Fibroblast of pulmonary artery (primary cell): ENCODE data around the gene PDGFB.

Experiments
- DNase-seq: peaks from one replicate; pipeline ENCODE4 v3.0.0-alpha.2; 2010; ENCODE audit warnings: low read depth
- H3K4me3 ChIP-seq: replicated peaks from 2 replicates; pipeline ENCODE4 v1.5.1; 2011; ENCODE audit warnings: low read depth, mild to moderate bottlenecking, control low read depth, low read length, moderate library complexity
- CTCF ChIP-seq: IDR thresholded peaks from 2 replicates; pipeline ENCODE4 v1.5.1; 2011; ENCODE audit warnings: mild to moderate bottlenecking, control low read depth, low read length, inconsistent platforms; ENCODE audit errors: missing control alignments

Gene PDGFB

GRCh38 chr22:39245130-39246039 is 603 bp upstream of the PDGFB start:
- no peak for TF ChIP-seq CTCF
- no peak overlapping the region for H3K4me3 ChIP-seq

GRCh38 chr22:39244136-39244495 is 666 bp downstream of the PDGFB start:
- TF ChIP-seq CTCF: no peak
- no peak for DNase-seq
- H3K4me3 ChIP-seq: peak overlapping the region; percentile 56

More at GRCh38 chr22:39245130-39246039, 603 bp upstream of the PDGFB start:
- no peak for DNase-seq

GRCh38 chr22:39243439-39244135 is 1.2 kb downstream of the PDGFB start:
- TF ChIP-seq CTCF: no peak
- H3K4me3 ChIP-seq: peak overlapping the region; percentile 56
- DNase-seq: no peak

- DNase-seq: no peak
- TF ChIP-seq CTCF: no peak
- H3K4me3 ChIP-seq: peak overlapping the region; percentile 56
Observed at GRCh38 chr22:39242595-39243438, 2.0 kb downstream of the PDGFB start.

- H3K4me3 ChIP-seq: peak overlapping the region; percentile 56
- DNase-seq: no peak
- no peak for TF ChIP-seq CTCF
Observed at GRCh38 chr22:39241794-39242594, 2.8 kb downstream of the PDGFB start.
